MM.1S (cell line): ENCODE results near the gene MYBPC3.

Source experiments
- DNase-seq: peaks from one replicate; pipeline ENCODE4 v3.0.0-alpha.2; 2015
- H2AFZ ChIP-seq: fragments of 300-600 bp; sonication (generic); 2 replicates; pipeline ENCODE4 v1.6.0; 2016; ENCODE audit warnings: antibody characterized with exemption, low read length
- H3F3A ChIP-seq: fragments of 300-600 bp; sonication (generic); 2 replicates; pipeline ENCODE4 v1.6.1; 2016; ENCODE audit warnings: mild to moderate bottlenecking, antibody characterized with exemption, low read length, moderate library complexity, mixed read lengths; ENCODE audit not compliant: insufficient read depth
- H3K27ac ChIP-seq: fragments of 300-600 bp; sonication (generic); 2 replicates; pipeline ENCODE4 v1.5.1; 2016; ENCODE audit warnings: mild to moderate bottlenecking, low read length
- H3K27me3 ChIP-seq: fragments of 300-600 bp; sonication (generic); replicated peaks from 2 replicates; pipeline ENCODE4 v1.6.0; 2016; ENCODE audit warnings: low read length; ENCODE audit not compliant: insufficient read depth
- H3K36me3 ChIP-seq: fragments of 300-600 bp; sonication (generic); replicated peaks from 2 replicates; pipeline ENCODE4 v1.6.1; 2016; ENCODE audit warnings: mild to moderate bottlenecking, low read length, mixed read lengths; ENCODE audit not compliant: insufficient read depth
- H3K4me1 ChIP-seq: fragments of 300-600 bp; sonication (generic); 2 replicates; pipeline ENCODE4 v1.6.1; 2016; ENCODE audit warnings: low read length, mixed read lengths
- H3K4me2 ChIP-seq: fragments of 300-600 bp; sonication (generic); 2 replicates; pipeline ENCODE4 v1.6.0; 2016; ENCODE audit warnings: low read depth, low read length
- H3K4me3 ChIP-seq: fragments of 300-600 bp; sonication (generic); 2 replicates; pipeline ENCODE4 v1.5.1; 2016; ENCODE audit warnings: low read length, mixed read lengths
- H3K79me2 ChIP-seq: fragments of 300-600 bp; sonication (generic); 2 replicates; pipeline ENCODE4 v1.6.1; 2016; ENCODE audit warnings: mixed run types, low read length, mixed read lengths
- H3K9ac ChIP-seq: fragments of 300-600 bp; sonication (generic); 2 replicates; pipeline ENCODE4 v1.6.1; 2016; ENCODE audit warnings: low read length, mixed read lengths
- H3K9me2 ChIP-seq: fragments of 300-600 bp; sonication (generic); replicated peaks from 2 replicates; pipeline ENCODE4 v1.6.1; 2016; ENCODE audit warnings: mild to moderate bottlenecking, low read length, mixed read lengths; ENCODE audit not compliant: insufficient read depth
- H3K9me3 ChIP-seq: fragments of 300-600 bp; sonication (generic); replicated peaks from 2 replicates; pipeline ENCODE4 v1.6.1; 2016; ENCODE audit warnings: mild to moderate bottlenecking, low read length, mixed read lengths; ENCODE audit not compliant: insufficient read depth
- H4K20me1 ChIP-seq: fragments of 300-600 bp; sonication (generic); 2 replicates; pipeline ENCODE4 v1.6.1; 2016; ENCODE audit warnings: mild to moderate bottlenecking, low read length, moderate library complexity, mixed read lengths; ENCODE audit not compliant: insufficient read depth
- EZH2 ChIP-seq: fragments of 300-600 bp; sonication (generic); optimal IDR thresholded peaks from 2 replicates; pipeline ENCODE3; 2017; ENCODE audit warnings: low read depth, mild to moderate bottlenecking, antibody characterized with exemption, low read length, mixed read lengths
- EZH2phosphoT487 ChIP-seq: fragments of 300-600 bp; sonication (generic); IDR thresholded peaks from 2 replicates; pipeline ENCODE4 v1.6.1; 2018; ENCODE audit warnings: antibody characterized with exemption, low read length
- TF ChIP-seq, protein P1 (sequence below): fragments of 300-600 bp; sonication (generic); IDR thresholded peaks from 2 replicates; pipeline ENCODE4 v1.5.1; 2016; ENCODE audit warnings: antibody characterized with exemption, low read length, mixed read lengths

The MYBPC3 gene

DNA sequence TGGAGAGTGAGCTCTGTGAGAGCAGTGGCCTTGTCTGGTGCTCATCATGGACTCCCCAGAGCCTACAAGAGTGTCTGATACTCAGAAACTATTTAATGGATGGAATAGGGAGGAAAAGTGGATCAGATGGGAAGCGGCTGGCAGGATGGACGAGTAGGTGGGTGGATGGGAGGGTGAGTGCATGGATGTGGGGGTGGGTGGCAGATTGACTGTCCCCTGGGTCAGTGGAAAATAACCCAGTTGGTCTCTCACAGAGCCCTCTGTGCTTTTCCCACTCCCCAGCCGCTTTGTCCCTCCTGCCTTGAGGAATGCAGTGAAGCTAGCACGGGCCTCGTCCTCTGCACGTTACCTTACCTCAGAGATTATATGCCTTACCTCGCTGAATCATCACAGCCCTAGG, 19.9 kb upstream of the MYBPC3 start:
- no peak overlapping the region for H2AFZ ChIP-seq
- H3F3A ChIP-seq, result no peaks in the 10 kb centered on the region
- H3K79me2 ChIP-seq, result no peaks in the 10 kb centered on the region
- no peak overlapping the region for H3K4me3 ChIP-seq
- H3K9me3 ChIP-seq, result no peaks in the 10 kb centered on the region
- no peaks in the 10 kb centered on the region for H3K27me3 ChIP-seq
- H4K20me1 ChIP-seq, result no peaks in the 10 kb centered on the region
- DNase-seq, result no peak
- no peaks in the 10 kb centered on the region for H3K4me1 ChIP-seq
- TF ChIP-seq EZH2phosphoT487, result no peak
- TF ChIP-seq, protein P1, sequence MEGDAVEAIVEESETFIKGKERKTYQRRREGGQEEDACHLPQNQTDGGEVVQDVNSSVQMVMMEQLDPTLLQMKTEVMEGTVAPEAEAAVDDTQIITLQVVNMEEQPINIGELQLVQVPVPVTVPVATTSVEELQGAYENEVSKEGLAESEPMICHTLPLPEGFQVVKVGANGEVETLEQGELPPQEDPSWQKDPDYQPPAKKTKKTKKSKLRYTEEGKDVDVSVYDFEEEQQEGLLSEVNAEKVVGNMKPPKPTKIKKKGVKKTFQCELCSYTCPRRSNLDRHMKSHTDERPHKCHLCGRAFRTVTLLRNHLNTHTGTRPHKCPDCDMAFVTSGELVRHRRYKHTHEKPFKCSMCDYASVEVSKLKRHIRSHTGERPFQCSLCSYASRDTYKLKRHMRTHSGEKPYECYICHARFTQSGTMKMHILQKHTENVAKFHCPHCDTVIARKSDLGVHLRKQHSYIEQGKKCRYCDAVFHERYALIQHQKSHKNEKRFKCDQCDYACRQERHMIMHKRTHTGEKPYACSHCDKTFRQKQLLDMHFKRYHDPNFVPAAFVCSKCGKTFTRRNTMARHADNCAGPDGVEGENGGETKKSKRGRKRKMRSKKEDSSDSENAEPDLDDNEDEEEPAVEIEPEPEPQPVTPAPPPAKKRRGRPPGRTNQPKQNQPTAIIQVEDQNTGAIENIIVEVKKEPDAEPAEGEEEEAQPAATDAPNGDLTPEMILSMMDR, result no peak
- TF ChIP-seq EZH2, result no peak
- H3K4me2 ChIP-seq, result no peak overlapping the region
- no peak overlapping the region for H3K9ac ChIP-seq
- no peaks in the 10 kb centered on the region for H3K9me2 ChIP-seq
- H3K36me3 ChIP-seq, result no peaks in the 10 kb centered on the region
- H3K27ac ChIP-seq, result no peak overlapping the region

DNA sequence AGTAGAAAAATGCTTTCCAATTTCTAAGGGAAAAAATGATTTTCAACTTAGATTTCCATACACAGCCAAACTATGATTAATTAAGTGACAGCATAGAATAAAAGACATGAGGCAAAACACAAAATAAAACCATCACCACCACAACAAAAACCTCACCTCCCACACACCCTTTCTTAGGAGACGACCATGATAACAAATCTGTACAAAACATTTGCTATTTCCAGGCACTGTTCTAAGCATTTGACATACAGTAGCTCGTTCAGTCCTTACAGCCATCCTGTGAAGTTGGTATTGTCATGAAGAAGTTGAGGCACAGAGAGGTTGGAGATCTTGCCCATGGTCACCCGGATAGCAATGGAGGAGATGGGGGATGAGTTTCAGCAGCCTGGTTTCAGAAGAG, 17.2 kb upstream of the MYBPC3 start:
- Histone ChIP-seq H3K9me3 (no peaks in the 10 kb centered on the region), H3K4me2 (no peak overlapping the region)

DNA sequence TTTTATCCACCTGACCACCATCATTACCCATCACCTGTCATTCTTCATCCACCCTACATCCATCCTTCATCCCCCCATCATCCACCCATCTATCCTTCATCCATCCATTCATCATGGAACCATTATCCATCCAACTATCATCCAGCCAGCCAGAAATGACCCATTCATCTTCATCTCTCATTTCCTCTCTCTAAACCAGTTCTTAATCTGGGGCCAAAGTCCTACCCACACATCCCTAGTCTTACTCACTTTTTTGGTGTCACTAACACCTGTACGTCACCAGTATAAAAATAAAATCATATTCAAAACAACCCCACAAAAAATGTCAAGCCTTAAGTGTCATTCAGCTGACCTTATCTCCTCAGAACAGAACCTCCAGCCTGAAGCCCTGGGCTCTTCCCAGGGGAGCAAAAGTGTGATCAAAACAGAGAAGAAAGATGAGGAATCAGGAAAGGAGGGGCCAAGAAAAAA, 13.6 kb upstream of the MYBPC3 start:
- no peaks in the 10 kb centered on the region for H3K36me3 ChIP-seq

More for the DNA sequence above, 17.2 kb upstream of the MYBPC3 start:
- TF ChIP-seq, protein P1, result no peak
- TF ChIP-seq EZH2phosphoT487 (no peak), EZH2 (no peak)
- H4K20me1 ChIP-seq, result no peaks in the 10 kb centered on the region
- no peaks in the 10 kb centered on the region for H3K9me2 ChIP-seq
- no peak overlapping the region for H3K9ac ChIP-seq
- no peak for DNase-seq
- H3K27me3 ChIP-seq, result no peaks in the 10 kb centered on the region
- no peak overlapping the region for H3K4me3 ChIP-seq
- no peaks in the 10 kb centered on the region for H3K4me1 ChIP-seq
- H3K27ac ChIP-seq, result no peak overlapping the region
- H3K79me2 ChIP-seq, result no peaks in the 10 kb centered on the region
- no peaks in the 10 kb centered on the region for H3F3A ChIP-seq
- H2AFZ ChIP-seq, result no peak overlapping the region
- no peaks in the 10 kb centered on the region for H3K36me3 ChIP-seq

More for the DNA sequence above, 13.6 kb upstream of the MYBPC3 start:
- Histone ChIP-seq H3K9me2 (no peaks in the 10 kb centered on the region), H3K4me1 (no peaks in the 10 kb centered on the region), H3K27ac (no peak overlapping the region), H4K20me1 (no peaks in the 10 kb centered on the region), H3K4me3 (no peak overlapping the region), H2AFZ (no peak overlapping the region), H3K79me2 (no peaks in the 10 kb centered on the region), H3K9ac (no peak overlapping the region), H3K9me3 (no peaks in the 10 kb centered on the region), H3K27me3 (no peaks in the 10 kb centered on the region), H3F3A (no peaks in the 10 kb centered on the region), H3K4me2 (no peak overlapping the region)
- TF ChIP-seq, protein P1, result no peak
- no peak for TF ChIP-seq EZH2
- no peak for TF ChIP-seq EZH2phosphoT487
- no peak for DNase-seq
